Vagina (tissue), 2 donors: ENCODE data around the gene RASA1.

Experiments
- CTCF ChIP-seq, 3 experiments: fragments of 450-650 bp in 2 of 3; fragments of 200-600 bp in 1 of 3; sonication (generic) in 1 of 3; IDR thresholded peaks; one replicate each; pipeline ENCODE4 v1.5.1; 2017 to 2019; ENCODE audit warnings: antibody characterized with exemption in 3 of 3, mild to moderate bottlenecking in 2 of 3, moderate library complexity in 2 of 3
- POLR2A ChIP-seq, 2 donors: fragments of 450-650 bp; IDR thresholded peaks; one replicate each; pipeline ENCODE4 v1.6.1; 2017; ENCODE audit warnings: antibody characterized with exemption in 2 of 2, mild to moderate bottlenecking in 2 of 2, moderate library complexity in 2 of 2

GRCh38 chr5:87404359-87404758, 136.7 kb downstream of the RASA1 start:
- TF ChIP-seq CTCF (IDR thresholded peaks at IDR 0.05) (no peak), POLR2A (IDR thresholded peaks at IDR 0.05) (no peak)
